GM12801 (cell line): Measurements from ENCODE around the gene C20orf141.

ENCODE experiments used
- CTCF ChIP-seq: IDR thresholded peaks from one replicate; pipeline ENCODE4 v1.5.1; 2011; ENCODE audit warnings: control low read depth; ENCODE audit not compliant: insufficient read length; ENCODE audit errors: extremely low read depth

The C20orf141 gene

GRCh38 chr20:2851086-2851485 lies 36.3 kb downstream of the C20orf141 start:
- no peak for TF ChIP-seq CTCF

GRCh38 chr20:2858591-2858990 lies 43.8 kb downstream of the C20orf141 start:
- no peak for TF ChIP-seq CTCF

- TF ChIP-seq CTCF: no peak
Observed at GRCh38 chr20:2859330-2860121, 44.7 kb downstream of the C20orf141 start.

- TF ChIP-seq CTCF: no peak
Observed at GRCh38 chr20:2864626-2865025, 49.8 kb downstream of the C20orf141 start.

- no peak for TF ChIP-seq CTCF
Observed at GRCh38 chr20:2865101-2865500, 50.3 kb downstream of the C20orf141 start.
